HepG2 (cell line): ENCODE measurements around the gene KLF16. TPM values are rescaled to one million over a fixed set of nuclear protein-coding genes. Genes with fewer than 3 reads are reported as not detected.
A peak's percentile ranks its signal among the peaks of the same experiment; 100 is the strongest.

Experiments used
- ATAC-seq: fragments of 200-7000 bp; cut with Tn5 transposase; 3 replicates; pipeline ENCODE4 v1.9.1; 2020; ENCODE audit warnings: mild to moderate bottlenecking, moderate library complexity
- BruUV-seq: library from RNA; stranded (reverse); fragments of 400-500 nt; replicated peaks from 2 replicates; lab custom pipeline; 2021; lab: Mats Ljungman, UMichigan
- CTCF ChIA-PET: fragments of 300-600 bp; formaldehyde crosslinking; extraction: SDS; loops from one replicate; lab custom pipeline; 2021; ENCODE audit warnings: low total read pairs, inconsistent platforms, low intra/inter-chr PET ratio; lab: Yijun Ruan, JAX
- POLR2A ChIA-PET: fragments of 350-600 bp; sonication (Branson Sonifier 250); formaldehyde crosslinking; loops from one replicate; lab custom pipeline; 2020; ENCODE audit warnings: antibody characterized with exemption, inconsistent platforms; lab: Yijun Ruan, JAX
- DNase-seq: peaks from one replicate; pipeline ENCODE4 v3.0.0-alpha.2; 2015; ENCODE audit warnings: low spot score
- FAIRE-seq: peaks from 3 replicates; lab custom pipeline; 2011; peaks lifted over from hg19 to GRCh38; lab: Jason Lieb, UNC
- H2AFZ ChIP-seq: one replicate; pipeline ENCODE4 v1.6.1; 2011; ENCODE audit warnings: low read length, inconsistent platforms
- H3K27ac ChIP-seq: fragments of 300-600 bp; 3 replicates; pipeline ENCODE4 v1.8.0; 2011; ENCODE audit warnings: mixed run types, mild to moderate bottlenecking, mixed read lengths, low read length, inconsistent platforms; ENCODE audit not compliant: insufficient read depth; ENCODE audit errors: extremely low read length
- H3K27me3 ChIP-seq, 2 experiments: fragments of 200-600 bp in 1 of 2; 2 replicates in 1 of 2; 3 replicates in 1 of 2; pipeline versions ENCODE4 v1.6.0 to v1.8.0; 2011; ENCODE audit warnings: low read length in 2 of 2, mild to moderate bottlenecking in 2 of 2, moderate library complexity in 2 of 2, inconsistent platforms in 1 of 2; ENCODE audit not compliant: insufficient read depth in 2 of 2, control insufficient read depth in 1 of 2
- H3K36me3 ChIP-seq, 2 experiments: fragments of 200-600 bp in 1 of 2; replicated peaks in 1 of 2; 2 replicates in 1 of 2; 3 replicates in 1 of 2; pipeline versions ENCODE4 v1.5.1 to v1.8.0; 2011; ENCODE audit warnings: low read length in 2 of 2, inconsistent platforms in 1 of 2; ENCODE audit not compliant: insufficient read depth in 2 of 2, control insufficient read depth in 1 of 2
- H3K4me1 ChIP-seq: 2 replicates; pipeline ENCODE4 v1.5.1; 2012; ENCODE audit warnings: low read length, inconsistent platforms; ENCODE audit not compliant: insufficient read depth
- H3K4me2 ChIP-seq: 2 replicates; pipeline ENCODE4 v1.6.0; 2011; ENCODE audit warnings: low read depth, low read length, inconsistent platforms
- H3K4me3 ChIP-seq, 3 experiments: fragments of 200-600 bp in 1 of 3; sonication (generic), shearing (Covaris generic) in 1 of 3; replicated peaks in 1 of 3; 2 replicates each; pipeline ENCODE4 v1.5.1; 2011 to 2016; ENCODE audit warnings: low read length in 3 of 3, inconsistent platforms in 2 of 3, low read depth in 2 of 3, mild to moderate bottlenecking in 2 of 3, control low read depth in 1 of 3, mixed read lengths in 1 of 3; ENCODE audit not compliant: insufficient read depth in 1 of 3
- H3K79me2 ChIP-seq: one replicate; pipeline ENCODE4 v1.6.1; 2011; ENCODE audit warnings: low read length, inconsistent platforms; ENCODE audit not compliant: insufficient read depth
- H3K9ac ChIP-seq: 2 replicates; pipeline ENCODE4 v1.6.0; 2011; ENCODE audit warnings: mild to moderate bottlenecking, low read depth, low read length, inconsistent platforms; ENCODE audit not compliant: insufficient read depth
- H3K9me3 ChIP-seq: 2 replicates; pipeline ENCODE4 v1.5.1; 2012; ENCODE audit warnings: mild to moderate bottlenecking, low read length
- H4K20me1 ChIP-seq: 2 replicates; pipeline ENCODE4 v1.6.0; 2011; ENCODE audit warnings: inconsistent platforms, mild to moderate bottlenecking, low read length, moderate library complexity; ENCODE audit not compliant: insufficient read depth
- ADNP ChIP-seq: sonication (generic); formaldehyde crosslinking; IDR thresholded peaks from 2 replicates; pipeline ENCODE4 v1.4.0; 2020; ENCODE audit warnings: missing genetic modification reagents
- AGO2 ChIP-seq: fragments of 200-400 bp; formaldehyde crosslinking; optimal IDR thresholded peaks from 2 replicates; pipeline ENCODE3; 2017; ENCODE audit warnings: mild to moderate bottlenecking, low read depth, low read length, moderate library complexity
- MLLT10 ChIP-seq: sonication (generic); formaldehyde crosslinking; IDR thresholded peaks from 2 replicates; pipeline ENCODE4 v1.4.0; 2020; ENCODE audit warnings: missing genetic modification reagents
- ZFP36 ChIP-seq: fragments of 150-350 bp; IDR thresholded peaks from 2 replicates; pipeline ENCODE4 v1.6.1; 2018; ENCODE audit warnings: borderline replicate concordance, low read length, low read depth; ENCODE audit not compliant: partially characterized antibody
- ZMYM3 ChIP-seq: sonication (generic); formaldehyde crosslinking; IDR thresholded peaks from 2 replicates; pipeline ENCODE4 v1.5.1; 2020; ENCODE audit warnings: mild to moderate bottlenecking, missing genetic modification reagents
- ZNF558 ChIP-seq: sonication (generic); formaldehyde crosslinking; IDR thresholded peaks from 2 replicates; pipeline ENCODE4 v1.9.0; 2022; ENCODE audit warnings: mild to moderate bottlenecking, missing genetic modification reagents, borderline replicate concordance
- ZNF839 ChIP-seq: sonication (generic); formaldehyde crosslinking; IDR thresholded peaks from 2 replicates; pipeline ENCODE4 v1.4.0; 2020; ENCODE audit warnings: missing genetic modification reagents, mild to moderate bottlenecking, borderline replicate concordance
- WGBS: methylation state at CpG from one replicate; pipeline ENCODE4 v1.1.6; 2017; ENCODE audit warnings: low lambda C conversion rate; 5-methylcytosine and 5-hydroxymethylcytosine counted together
- in situ Hi-C: cut with HindIII; loops from 2 replicates; pipeline ENCODE4 v1.10.0; 2017; ENCODE audit warnings: low pct_unique_long_range_greater_than_20kb; ENCODE audit not compliant: extremely low pct_ligation_motif_present
- intact Hi-C: fragments of 100-400 bp; cut with micrococcal nuclease; formaldehyde crosslinking; loops from one replicate; pipeline ENCODE4 v1.10.0; 2022; ENCODE audit not compliant: unreplicated experiment
- polyA plus RNA-seq, 8 experiments: library from polyadenylated mRNA; depleted of rRNA in 3 of 8; stranded (reverse) in 7 of 8; unstranded in 1 of 8; fragments of >200 nt; fragmentation: Illumina TruSeq in 4 of 8; extraction: Trizol in 4 of 8; gene quantifications; 2 replicates each; pipeline versions ENCODE4 v1.2.1 to v1.2.3, GENCODE V29; 2011 to 2016; ENCODE audit warnings: low read depth in 4 of 8, missing spikeins in 1 of 8, mixed read lengths in 1 of 8; ENCODE audit not compliant: insufficient read depth in 1 of 8
- total RNA-seq, 5 experiments: library from RNA; depleted of rRNA; stranded (reverse); fragments of >200 nt; fragmentation: Illumina TruSeq; extraction: Trizol; gene quantifications; 2 replicates each; pipeline ENCODE4 v1.2.3, GENCODE V29; 2016; ENCODE audit warnings: low read depth in 1 of 5
- TF ChIP-seq, protein P1 (sequence below): sonication (generic); formaldehyde crosslinking; IDR thresholded peaks from 2 replicates; pipeline ENCODE4 v1.5.0; 2020; ENCODE audit warnings: mild to moderate bottlenecking, missing genetic modification reagents, moderate library complexity
- TF ChIP-seq, protein P2 (sequence below): sonication (generic); formaldehyde crosslinking; IDR thresholded peaks from 2 replicates; pipeline ENCODE4 v1.4.0; 2020; ENCODE audit warnings: missing genetic modification reagents

Gene KLF16
- total and polyA plus RNA-seq, 2 of the 13 experiments (the other 11 are each of a cell fraction or from before 2014, with no cell fraction given), result 3.5 to 6.7 TPM

DNA sequence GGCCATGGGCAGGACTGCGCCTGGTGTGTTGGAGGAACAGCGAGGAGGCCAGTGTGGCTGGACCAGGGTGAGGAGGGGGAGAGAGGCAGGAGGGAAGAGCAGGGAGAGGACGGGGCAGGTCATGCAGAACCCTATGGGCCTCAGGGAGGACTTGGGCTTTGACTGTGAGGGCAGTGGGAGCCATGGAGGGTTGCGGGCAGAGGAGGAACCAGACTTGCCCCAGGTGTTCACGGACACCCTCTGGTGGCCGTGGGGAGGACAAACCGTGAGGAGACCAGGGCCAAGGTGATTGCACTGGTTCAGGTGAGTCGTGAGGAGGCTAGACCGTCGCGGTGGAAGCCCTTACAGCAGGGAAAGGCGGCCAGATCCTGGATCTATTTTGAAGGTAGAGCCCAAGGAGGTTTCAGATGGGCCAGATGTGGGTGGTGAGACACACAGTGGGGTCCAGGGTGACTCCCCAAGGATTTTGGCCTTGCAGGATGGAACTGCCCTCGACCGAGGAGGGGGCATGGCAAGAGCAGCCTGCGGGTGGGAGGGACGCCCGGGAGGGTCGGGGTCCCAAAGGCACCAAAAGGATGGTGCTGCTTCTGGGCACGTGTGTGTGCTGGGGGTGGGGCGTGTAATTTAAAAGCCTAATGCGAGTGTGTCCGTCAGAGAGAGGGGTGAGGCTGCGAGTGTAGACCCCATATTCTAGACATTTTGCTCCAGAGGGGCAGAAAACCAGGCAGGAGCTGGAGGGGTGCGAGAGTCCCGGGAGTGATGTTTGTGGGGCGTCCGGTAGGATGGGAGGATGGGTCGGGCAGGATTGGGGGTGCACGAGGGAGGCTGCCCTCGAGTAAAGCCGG lies 12.3 kb downstream of the KLF16 start:
- H3K27me3 ChIP-seq, result no peaks in the 10 kb centered on the region; a peak in 1 of 5 replicates
- H3K9me3 ChIP-seq, result no peaks in the 10 kb centered on the region
- H3K9ac ChIP-seq, result no peak overlapping the region
- 95% methylated on average over 26 of the region's 31 CpGs for WGBS
- ChIA-PET POLR2A (no interaction called here), CTCF (no interaction called here)
- peaks cover 2 to 3% of the 10 kb centered on the region in 2 experiments; a peak in 1 of 5 replicates for H3K36me3 ChIP-seq
- peaks cover 24% of the 10 kb centered on the region for H4K20me1 ChIP-seq
- no TSS peak for BruUV-seq
- no peak overlapping the region for H3K27ac ChIP-seq
- ATAC-seq (no peak), DNase-seq (no peak), FAIRE-seq (no peak)
- H3K4me2 ChIP-seq, result no peak overlapping the region
- peaks cover 27% of the 10 kb centered on the region for H3K79me2 ChIP-seq
- TF ChIP-seq, protein P1, sequence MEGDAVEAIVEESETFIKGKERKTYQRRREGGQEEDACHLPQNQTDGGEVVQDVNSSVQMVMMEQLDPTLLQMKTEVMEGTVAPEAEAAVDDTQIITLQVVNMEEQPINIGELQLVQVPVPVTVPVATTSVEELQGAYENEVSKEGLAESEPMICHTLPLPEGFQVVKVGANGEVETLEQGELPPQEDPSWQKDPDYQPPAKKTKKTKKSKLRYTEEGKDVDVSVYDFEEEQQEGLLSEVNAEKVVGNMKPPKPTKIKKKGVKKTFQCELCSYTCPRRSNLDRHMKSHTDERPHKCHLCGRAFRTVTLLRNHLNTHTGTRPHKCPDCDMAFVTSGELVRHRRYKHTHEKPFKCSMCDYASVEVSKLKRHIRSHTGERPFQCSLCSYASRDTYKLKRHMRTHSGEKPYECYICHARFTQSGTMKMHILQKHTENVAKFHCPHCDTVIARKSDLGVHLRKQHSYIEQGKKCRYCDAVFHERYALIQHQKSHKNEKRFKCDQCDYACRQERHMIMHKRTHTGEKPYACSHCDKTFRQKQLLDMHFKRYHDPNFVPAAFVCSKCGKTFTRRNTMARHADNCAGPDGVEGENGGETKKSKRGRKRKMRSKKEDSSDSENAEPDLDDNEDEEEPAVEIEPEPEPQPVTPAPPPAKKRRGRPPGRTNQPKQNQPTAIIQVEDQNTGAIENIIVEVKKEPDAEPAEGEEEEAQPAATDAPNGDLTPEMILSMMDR (CRISPR knock-in tag), result peak; percentile 43
- TF ChIP-seq ZNF839 (no peak), ZMYM3 (CRISPR knock-in tag) (peak; percentile 79), ADNP (CRISPR knock-in tag) (0 out of 2 replicates have a peak, but pooled peaks have one; percentile 14), MLLT10 (no peak), ZNF558 (CRISPR knock-in tag) (no peak), ZFP36 (peak; percentile 57), AGO2 (peak; percentile 50)
- TF ChIP-seq, protein P2, sequence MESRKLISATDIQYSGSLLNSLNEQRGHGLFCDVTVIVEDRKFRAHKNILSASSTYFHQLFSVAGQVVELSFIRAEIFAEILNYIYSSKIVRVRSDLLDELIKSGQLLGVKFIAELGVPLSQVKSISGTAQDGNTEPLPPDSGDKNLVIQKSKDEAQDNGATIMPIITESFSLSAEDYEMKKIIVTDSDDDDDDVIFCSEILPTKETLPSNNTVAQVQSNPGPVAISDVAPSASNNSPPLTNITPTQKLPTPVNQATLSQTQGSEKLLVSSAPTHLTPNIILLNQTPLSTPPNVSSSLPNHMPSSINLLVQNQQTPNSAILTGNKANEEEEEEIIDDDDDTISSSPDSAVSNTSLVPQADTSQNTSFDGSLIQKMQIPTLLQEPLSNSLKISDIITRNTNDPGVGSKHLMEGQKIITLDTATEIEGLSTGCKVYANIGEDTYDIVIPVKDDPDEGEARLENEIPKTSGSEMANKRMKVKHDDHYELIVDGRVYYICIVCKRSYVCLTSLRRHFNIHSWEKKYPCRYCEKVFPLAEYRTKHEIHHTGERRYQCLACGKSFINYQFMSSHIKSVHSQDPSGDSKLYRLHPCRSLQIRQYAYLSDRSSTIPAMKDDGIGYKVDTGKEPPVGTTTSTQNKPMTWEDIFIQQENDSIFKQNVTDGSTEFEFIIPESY (CRISPR knock-in tag), result peak; percentile 84; the same call in 1 of the 2 replicates
- in situ Hi-C loops, result no loop called here
- no peak overlapping the region for H2AFZ ChIP-seq
- intact Hi-C loops, result no loop called here
- H3K4me1 ChIP-seq, result peaks cover 29% of the 10 kb centered on the region
- H3K4me3 ChIP-seq, result no peak overlapping the region
